Fibroblast of lung (primary cell): ENCODE results near the gene TNK2. TPM values are rescaled to one million over a fixed set of nuclear protein-coding genes. Genes with fewer than 3 reads are reported as not detected.
"Not testable (repeated sequence)": the region's sequence is repeated elsewhere in the genome, so short reads cannot be mapped to it uniquely, and the experiment has no call there.

Source experiments
- DNase-seq, 2 donors: peaks; one replicate each; pipeline versions ENCODE4 v3.0.0 to v3.0.0-alpha.2; 2010; ENCODE audit warnings: low read depth in 2 of 2
- H2AFZ ChIP-seq: 2 replicates; pipeline ENCODE4 v1.5.1; 2012; ENCODE audit warnings: low read length, control low read depth, inconsistent platforms
- H3K27ac ChIP-seq: 2 replicates; pipeline ENCODE4 v1.5.1; 2011; ENCODE audit warnings: low read length, control low read depth; ENCODE audit not compliant: insufficient read depth
- H3K27me3 ChIP-seq: 2 replicates; pipeline ENCODE4 v1.5.1; 2011; ENCODE audit warnings: mild to moderate bottlenecking, low read length; ENCODE audit not compliant: control insufficient read depth, insufficient read depth
- H3K36me3 ChIP-seq: 2 replicates; pipeline ENCODE4 v1.5.1; 2011; ENCODE audit warnings: low read length; ENCODE audit not compliant: control insufficient read depth, insufficient read depth
- H3K4me1 ChIP-seq: 2 replicates; pipeline ENCODE4 v1.5.1; 2011; ENCODE audit warnings: low read length; ENCODE audit not compliant: control insufficient read depth, insufficient read depth; ENCODE audit errors: extremely low read depth
- H3K4me2 ChIP-seq: 2 replicates; pipeline ENCODE4 v1.5.1; 2011; ENCODE audit warnings: low read length, control low read depth; ENCODE audit not compliant: insufficient read depth; ENCODE audit errors: extremely low read depth
- H3K4me3 ChIP-seq, 4 experiments: fragments of 200-600 bp in 1 of 4; sonication (generic) in 1 of 4; replicated peaks in 1 of 4; 2 replicates each; pipeline ENCODE4 v1.5.1; 2011 to 2016; ENCODE audit warnings: low read length in 4 of 4, low read depth in 3 of 4, mild to moderate bottlenecking in 3 of 4, control low read depth in 2 of 4, inconsistent platforms in 1 of 4, mixed read lengths in 1 of 4; ENCODE audit not compliant: insufficient read depth in 1 of 4; ENCODE audit errors: control extremely low read depth in 1 of 4
- H3K79me2 ChIP-seq: 2 replicates; pipeline ENCODE4 v1.5.1; 2012; ENCODE audit warnings: mild to moderate bottlenecking, low read length, inconsistent platforms; ENCODE audit not compliant: control insufficient read depth, insufficient read depth
- H3K9ac ChIP-seq: 2 replicates; pipeline ENCODE4 v1.5.1; 2011; ENCODE audit warnings: mild to moderate bottlenecking, low read length, control low read depth; ENCODE audit not compliant: insufficient read depth
- H3K9me3 ChIP-seq: 2 replicates; pipeline ENCODE4 v1.5.1; 2012; ENCODE audit warnings: low read depth, low read length; ENCODE audit not compliant: control insufficient read depth, insufficient read depth
- H4K20me1 ChIP-seq: 2 replicates; pipeline ENCODE4 v1.5.1; 2011; ENCODE audit warnings: low read length; ENCODE audit not compliant: control insufficient read depth, insufficient read depth; ENCODE audit errors: extremely low read depth
- EZH2 ChIP-seq: IDR thresholded peaks from 2 replicates; pipeline ENCODE4 v1.5.1; 2012; ENCODE audit warnings: low read length, control low read depth, mild to moderate bottlenecking; ENCODE audit errors: missing control alignments
- polyA plus RNA-seq, 2 donors: library from polyadenylated mRNA; depleted of rRNA in 1 of 2; stranded (reverse) in 1 of 2; unstranded in 1 of 2; fragments of >200 nt; gene quantifications; 2 replicates each; pipeline ENCODE4 v1.2.1, GENCODE V29; 2011 to 2012; ENCODE audit warnings: missing spikeins in 1 of 2
- total RNA-seq: library from RNA; depleted of rRNA; stranded (reverse); fragments of >200 nt; gene quantifications from 2 replicates; pipeline ENCODE4 v1.2.1, GENCODE V29; 2014
- TF ChIP-seq, protein P1 (sequence below), 2 donors: IDR thresholded peaks in 1 of 2; conservative IDR thresholded peaks in 1 of 2; 1 replicate in 1 of 2; 2 replicates in 1 of 2; pipeline ENCODE4 v1.5.1; 2011 to 2012; ENCODE audit warnings: low read length in 2 of 2, control low read depth in 1 of 2, inconsistent platforms in 1 of 2, low read depth in 1 of 2, mild to moderate bottlenecking in 1 of 2

Gene TNK2
- total and polyA plus RNA-seq, 2 donors (not counting 1 experiment from before 2014, with no cell fraction given) = 2.5 to 10.7 TPM

DNA sequence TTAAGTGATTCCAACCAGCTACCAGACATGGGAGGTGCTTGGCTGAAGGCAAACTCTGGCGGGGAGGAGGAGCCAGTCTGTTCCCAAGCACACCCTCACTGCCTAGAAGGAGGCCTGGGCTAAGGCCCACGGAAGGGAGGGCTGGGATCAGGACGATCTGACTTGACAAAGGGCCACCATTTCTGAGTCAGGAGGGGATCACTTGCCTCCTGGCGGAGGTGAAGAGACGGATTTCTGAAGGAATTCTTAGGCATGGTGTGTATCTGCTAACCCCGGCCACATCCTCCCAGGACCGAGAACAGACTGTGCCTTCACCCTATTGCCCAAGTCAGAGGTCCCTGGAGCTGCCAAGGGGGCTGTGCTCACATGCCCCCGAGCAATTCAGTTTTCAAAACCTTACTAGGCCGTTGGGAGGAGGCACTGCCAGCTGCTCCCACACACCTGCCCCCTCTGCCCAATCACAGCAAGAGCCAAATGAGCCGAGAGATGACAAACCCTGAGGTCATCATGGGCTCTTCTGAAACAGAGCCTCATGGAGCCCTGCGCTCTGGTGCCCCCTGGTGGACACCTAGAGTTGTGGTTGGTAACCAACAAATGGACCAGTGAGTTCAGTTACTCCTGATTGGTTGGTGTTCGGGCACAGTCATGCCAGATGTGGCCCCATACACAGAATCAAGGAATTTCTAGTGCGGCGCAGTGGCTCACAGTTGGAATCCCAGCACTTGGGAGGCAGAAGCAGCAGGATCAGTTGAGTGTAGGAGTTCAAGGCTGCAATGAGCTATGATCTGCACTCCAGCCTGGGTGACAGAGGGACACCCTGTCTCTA is 6.5 kb upstream of the TNK2 start:
- Histone ChIP-seq H3K27me3 (peaks cover 5% of the 10 kb centered on the region), H4K20me1 (no peaks in the 10 kb centered on the region), H3K9me3 (no peaks in the 10 kb centered on the region), H2AFZ (peak overlapping the region; percentile 78), H3K9ac (peak overlapping the region; percentile 23), H3K36me3 (no peaks in the 10 kb centered on the region), H3K4me3 (no peak overlapping the region), H3K4me2 (peak overlapping the region; percentile 87), H3K4me1 (peaks cover 4% of the 10 kb centered on the region), H3K27ac (peak overlapping the region; percentile 81), H3K79me2 (no peaks in the 10 kb centered on the region)
- TF ChIP-seq EZH2 = no peak
- TF ChIP-seq, protein P1, sequence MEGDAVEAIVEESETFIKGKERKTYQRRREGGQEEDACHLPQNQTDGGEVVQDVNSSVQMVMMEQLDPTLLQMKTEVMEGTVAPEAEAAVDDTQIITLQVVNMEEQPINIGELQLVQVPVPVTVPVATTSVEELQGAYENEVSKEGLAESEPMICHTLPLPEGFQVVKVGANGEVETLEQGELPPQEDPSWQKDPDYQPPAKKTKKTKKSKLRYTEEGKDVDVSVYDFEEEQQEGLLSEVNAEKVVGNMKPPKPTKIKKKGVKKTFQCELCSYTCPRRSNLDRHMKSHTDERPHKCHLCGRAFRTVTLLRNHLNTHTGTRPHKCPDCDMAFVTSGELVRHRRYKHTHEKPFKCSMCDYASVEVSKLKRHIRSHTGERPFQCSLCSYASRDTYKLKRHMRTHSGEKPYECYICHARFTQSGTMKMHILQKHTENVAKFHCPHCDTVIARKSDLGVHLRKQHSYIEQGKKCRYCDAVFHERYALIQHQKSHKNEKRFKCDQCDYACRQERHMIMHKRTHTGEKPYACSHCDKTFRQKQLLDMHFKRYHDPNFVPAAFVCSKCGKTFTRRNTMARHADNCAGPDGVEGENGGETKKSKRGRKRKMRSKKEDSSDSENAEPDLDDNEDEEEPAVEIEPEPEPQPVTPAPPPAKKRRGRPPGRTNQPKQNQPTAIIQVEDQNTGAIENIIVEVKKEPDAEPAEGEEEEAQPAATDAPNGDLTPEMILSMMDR (conservative IDR thresholded peaks at IDR 0.05 in 1 of 2, IDR thresholded peaks at IDR 0.05 in 1 of 2; ENCODE audit: low read depth in 1 of 2, low read length in 2 of 2) = peak; percentile 97 to 98
- DNase-seq = peak; percentile 96

DNA sequence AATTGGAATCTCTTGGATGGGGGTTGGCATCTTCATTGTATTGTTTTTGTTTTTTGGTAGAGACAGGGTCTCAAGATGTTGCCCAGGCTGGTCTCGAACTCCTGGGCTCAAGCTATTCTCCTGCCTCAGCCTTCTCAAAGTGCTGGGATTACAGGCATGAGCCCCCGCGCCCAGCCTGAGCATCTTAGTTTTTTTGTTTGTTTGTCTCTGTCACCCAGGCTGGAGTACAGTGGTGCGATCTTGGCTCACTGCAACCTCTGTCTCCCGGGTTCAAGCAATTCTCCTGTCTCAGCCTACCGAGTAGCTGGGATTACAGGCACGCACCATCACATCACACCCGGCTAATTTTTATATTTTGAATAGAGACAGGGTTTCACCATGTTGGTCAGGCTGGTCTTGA is 5.8 kb upstream of the TNK2 start:
- H3K9ac ChIP-seq = not testable (repeated sequence)

DNA sequence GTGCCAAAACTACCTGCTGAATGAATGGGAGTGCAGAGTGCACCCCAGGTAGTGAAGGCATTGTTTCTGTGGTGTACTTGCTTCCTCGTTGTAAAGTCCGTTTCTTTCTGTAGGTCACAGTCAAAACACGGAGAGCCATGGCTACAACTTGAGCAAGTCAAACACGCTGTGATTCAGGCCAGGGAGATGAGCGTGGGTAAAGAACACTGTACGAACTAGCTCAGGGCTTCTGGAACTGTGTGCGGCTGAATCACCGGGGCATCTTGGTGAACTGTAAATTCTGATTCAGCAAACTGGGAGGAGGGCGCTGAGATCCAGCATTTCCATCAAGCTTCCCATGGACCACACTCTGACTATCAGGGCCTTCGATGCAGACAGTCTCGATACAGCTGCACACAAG is 5.0 kb upstream of the TNK2 start:
- Histone ChIP-seq H3K27me3 (peaks cover 5% of the 10 kb centered on the region), H3K36me3 (no peaks in the 10 kb centered on the region), H3K9me3 (no peaks in the 10 kb centered on the region), H4K20me1 (no peaks in the 10 kb centered on the region), H3K27ac (no peak overlapping the region), H3K9ac (no peak overlapping the region), H2AFZ (no peak overlapping the region), H3K4me1 (peaks cover 4% of the 10 kb centered on the region), H3K79me2 (no peaks in the 10 kb centered on the region), H3K4me2 (no peak overlapping the region), H3K4me3 (no peak overlapping the region)
- DNase-seq = no peak
- no peak for TF ChIP-seq EZH2
- TF ChIP-seq, protein P1 (conservative IDR thresholded peaks at IDR 0.05 in 1 of 2, IDR thresholded peaks at IDR 0.05 in 1 of 2; ENCODE audit: low read depth in 1 of 2, low read length in 2 of 2) = no peak

More for the DNA sequence above, 5.8 kb upstream of the TNK2 start:
- not testable (repeated sequence) for H2AFZ ChIP-seq, H3K9me3 ChIP-seq, H3K36me3 ChIP-seq, H4K20me1 ChIP-seq, H3K4me2 ChIP-seq, H3K27me3 ChIP-seq, H3K4me3 ChIP-seq, H3K27ac ChIP-seq, H3K79me2 ChIP-seq, DNase-seq, H3K4me1 ChIP-seq
